WTC11 (cell line): Measurements from ENCODE around the gene ZNF277. TPM values are rescaled to one million over a fixed set of nuclear protein-coding genes. Genes with fewer than 3 reads are reported as not detected.

Experiments used
- ATAC-seq: fragments of 200-7000 bp; cut with Tn5 transposase; 2 replicates; pipeline ENCODE4 v1.10.0; 2021; ENCODE audit warnings: mild to moderate bottlenecking, moderate library complexity
- CTCF ChIA-PET: fragments of 300-600 bp; sonication (Branson Sonifier 250); formaldehyde crosslinking; loops from one replicate; lab custom pipeline; 2021; ENCODE audit warnings: antibody characterized with exemption; lab: Charles Lee
- POLR2A ChIA-PET: fragments of 350-600 bp; sonication (Branson Sonifier 250); formaldehyde crosslinking; loops from one replicate; lab custom pipeline; 2021; ENCODE audit warnings: antibody characterized with exemption; lab: Charles Lee
- DNase-seq: peaks from one replicate; pipeline ENCODE4 v3.0.0; 2021; ENCODE audit warnings: low spot score
- H3K27ac Mint-ChIP-seq: 2 replicates; pipeline ENCODE4 v1.8.0; 2021; ENCODE audit warnings: mixed read lengths
- H3K27me3 Mint-ChIP-seq: 2 replicates; pipeline ENCODE4 v1.8.0; 2021; ENCODE audit warnings: low read depth, mild to moderate bottlenecking, moderate library complexity, mixed read lengths
- H3K36me3 Mint-ChIP-seq: 2 replicates; pipeline ENCODE4 v1.8.0; 2021; ENCODE audit warnings: mixed read lengths
- H3K4me1 Mint-ChIP-seq: 2 replicates; pipeline ENCODE4 v1.8.0; 2022; ENCODE audit warnings: mixed read lengths
- H3K4me3 Mint-ChIP-seq: 2 replicates; pipeline ENCODE4 v1.8.0; 2021; ENCODE audit warnings: mild to moderate bottlenecking, moderate library complexity, mixed read lengths
- H3K9me3 Mint-ChIP-seq: 2 replicates; pipeline ENCODE4 v1.8.0; 2021; ENCODE audit warnings: mixed read lengths
- ATF1 ChIP-seq: sonication (generic); formaldehyde crosslinking; IDR thresholded peaks from 2 replicates; pipeline ENCODE4 v1.8.1; 2023; ENCODE audit warnings: mild to moderate bottlenecking, moderate library complexity, missing genetic modification reagents
- ESRRA ChIP-seq: sonication (generic); formaldehyde crosslinking; IDR thresholded peaks from 2 replicates; pipeline ENCODE4 v1.8.1; 2022; ENCODE audit warnings: mild to moderate bottlenecking, missing genetic modification reagents, borderline replicate concordance
- FOXJ3 ChIP-seq: sonication (generic); formaldehyde crosslinking; IDR thresholded peaks from 2 replicates; pipeline ENCODE4 v1.9.0; 2021; ENCODE audit warnings: missing genetic modification reagents, mild to moderate bottlenecking, borderline replicate concordance
- JUN ChIP-seq: sonication (generic); formaldehyde crosslinking; IDR thresholded peaks from 2 replicates; pipeline ENCODE4 v1.8.0; 2023; ENCODE audit warnings: mild to moderate bottlenecking, missing genetic modification reagents
- KAT7 ChIP-seq: sonication (generic); formaldehyde crosslinking; IDR thresholded peaks from 2 replicates; pipeline ENCODE4 v1.8.1; 2023; ENCODE audit warnings: missing genetic modification reagents, mild to moderate bottlenecking, borderline replicate concordance
- MYBL2 ChIP-seq: sonication (generic); formaldehyde crosslinking; IDR thresholded peaks from 2 replicates; pipeline ENCODE4 v1.8.1; 2023; ENCODE audit warnings: mild to moderate bottlenecking, moderate library complexity, missing genetic modification reagents
- NFE2L1 ChIP-seq: sonication (generic); formaldehyde crosslinking; IDR thresholded peaks from 2 replicates; pipeline ENCODE4 v1.8.1; 2023; ENCODE audit warnings: missing genetic modification reagents
- NR1H2 ChIP-seq: sonication (generic); formaldehyde crosslinking; IDR thresholded peaks from 2 replicates; pipeline ENCODE4 v1.9.0; 2021; ENCODE audit warnings: mild to moderate bottlenecking, moderate library complexity, missing genetic modification reagents
- NR3C1 ChIP-seq: sonication (generic); formaldehyde crosslinking; conservative IDR thresholded peaks from 2 replicates; pipeline ENCODE4 v1.8.1; 2023; ENCODE audit warnings: low read depth, mild to moderate bottlenecking, missing genetic modification reagents
- OVOL2 ChIP-seq: fragments of 250-450 bp; sonication (Bioruptor Pico); IDR thresholded peaks from 2 replicates; pipeline ENCODE4 v1.9.0; 2021; ENCODE audit warnings: mild to moderate bottlenecking, borderline replicate concordance
- RELA ChIP-seq: sonication (generic); formaldehyde crosslinking; IDR thresholded peaks from 2 replicates; pipeline ENCODE4 v1.8.1; 2022; ENCODE audit warnings: missing genetic modification reagents, mild to moderate bottlenecking, borderline replicate concordance
- RORB ChIP-seq: fragments of 250-450 bp; sonication (Bioruptor Pico); IDR thresholded peaks from 2 replicates; pipeline ENCODE4 v1.9.0; 2021; ENCODE audit warnings: mild to moderate bottlenecking
- SMAD4 ChIP-seq: sonication (generic); formaldehyde crosslinking; IDR thresholded peaks from 2 replicates; pipeline ENCODE4 v1.8.0; 2022; ENCODE audit warnings: mild to moderate bottlenecking, missing genetic modification reagents
- SP1 ChIP-seq: sonication (generic); formaldehyde crosslinking; conservative IDR thresholded peaks from 2 replicates; pipeline ENCODE4 v1.8.1; 2022; ENCODE audit warnings: missing genetic modification reagents
- ZBTB21 ChIP-seq: sonication (generic); formaldehyde crosslinking; IDR thresholded peaks from 2 replicates; pipeline ENCODE4 v1.8.1; 2023; ENCODE audit warnings: mild to moderate bottlenecking, missing genetic modification reagents, borderline replicate concordance
- ZNF121 ChIP-seq: sonication (generic); formaldehyde crosslinking; IDR thresholded peaks from 2 replicates; pipeline ENCODE4 v1.8.0; 2023; ENCODE audit warnings: missing genetic modification reagents
- ZNF138 ChIP-seq: sonication (generic); formaldehyde crosslinking; conservative IDR thresholded peaks from 2 replicates; pipeline ENCODE4 v1.8.1; 2022; ENCODE audit warnings: mild to moderate bottlenecking, moderate library complexity, missing genetic modification reagents
- ZNF263 ChIP-seq: sonication (generic); formaldehyde crosslinking; IDR thresholded peaks from 2 replicates; pipeline ENCODE4 v1.8.1; 2022; ENCODE audit warnings: low read depth, mild to moderate bottlenecking, moderate library complexity, missing genetic modification reagents
- total RNA-seq: library from RNA; stranded (reverse); gene quantifications from 3 replicates; pipeline ENCODE4 v1.2.3, GENCODE V29; 2021
- TF ChIP-seq, protein P1 (sequence below): sonication (generic); formaldehyde crosslinking; IDR thresholded peaks from 2 replicates; pipeline ENCODE4 v1.8.1; 2023; ENCODE audit warnings: mild to moderate bottlenecking, missing genetic modification reagents
- TF ChIP-seq, protein P2 (sequence below): fragments of 250-450 bp; sonication (Bioruptor Pico); IDR thresholded peaks from 2 replicates; pipeline ENCODE4 v1.8.0; 2021; ENCODE audit warnings: mild to moderate bottlenecking
- TF ChIP-seq, protein P3 (sequence below): sonication (generic); formaldehyde crosslinking; IDR thresholded peaks from 2 replicates; pipeline ENCODE4 v1.8.1; 2022; ENCODE audit warnings: low read depth, mild to moderate bottlenecking, moderate library complexity, missing genetic modification reagents, borderline replicate concordance
- TF ChIP-seq, protein P4 (sequence below): fragments of 250-450 bp; sonication (Bioruptor Pico); IDR thresholded peaks from 2 replicates; pipeline ENCODE4 v2.1.2; 2022; ENCODE audit warnings: mild to moderate bottlenecking, moderate library complexity
- TF ChIP-seq, protein P5 (sequence below): sonication (generic); formaldehyde crosslinking; IDR thresholded peaks from 2 replicates; pipeline ENCODE4 v1.8.0; 2022; ENCODE audit warnings: mild to moderate bottlenecking, missing genetic modification reagents

The ZNF277 gene
- total RNA-seq, 1 experiment from 2014 or later = 22.5 TPM

DNA sequence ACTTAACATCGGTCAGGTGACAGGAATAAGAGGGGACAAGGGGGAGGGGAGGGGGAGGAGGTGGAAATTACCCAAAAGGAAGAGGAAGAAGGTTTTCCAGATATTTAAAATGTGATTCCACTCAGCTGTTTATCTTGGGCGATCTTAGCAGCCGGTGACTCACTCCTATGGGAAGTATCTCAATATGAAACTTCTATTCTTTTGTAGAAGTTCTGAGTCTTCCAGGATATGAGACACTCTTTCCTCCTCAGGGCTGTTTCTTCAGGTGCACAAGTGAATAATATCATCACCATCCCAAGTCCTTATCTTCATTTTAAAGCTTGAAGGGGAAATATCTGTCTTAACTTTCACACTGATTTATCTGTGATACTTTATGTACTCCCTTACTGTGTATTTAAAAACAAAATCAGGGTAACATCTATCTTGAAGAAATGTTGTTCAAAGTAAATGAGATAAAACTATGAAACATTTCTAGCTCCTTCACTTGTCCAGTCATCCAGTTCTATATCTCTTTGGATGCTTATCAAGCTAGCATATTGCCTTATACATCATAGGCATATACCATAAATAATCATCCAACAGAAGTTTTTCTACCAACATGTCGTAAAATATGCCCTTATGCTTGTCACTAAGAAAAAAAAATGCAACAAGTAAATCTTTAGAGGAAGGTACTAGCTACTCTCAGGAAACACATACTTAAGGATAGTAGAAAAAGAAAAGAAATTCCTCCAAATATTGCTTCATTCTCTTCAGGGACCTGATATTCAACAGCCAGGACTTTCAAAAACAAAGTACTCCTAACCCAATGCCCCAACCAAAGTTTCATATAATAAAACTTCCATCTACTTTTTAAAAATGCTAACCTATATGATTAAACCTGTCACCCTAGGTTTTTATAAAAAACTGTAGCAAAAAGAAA is 14.0 kb upstream of the ZNF277 start:
- POLR2A ChIA-PET = no interaction called here
- no peaks in the 10 kb centered on the region for H3K36me3 Mint-ChIP-seq
- no peak for TF ChIP-seq NR1H2 (CRISPR knock-in tag)
- ATAC-seq (no peak), DNase-seq (no peak)
- no peak overlapping the region for H3K27ac Mint-ChIP-seq
- no peaks in the 10 kb centered on the region for H3K27me3 Mint-ChIP-seq
- CTCF ChIA-PET = no interaction called here
- H3K9me3 Mint-ChIP-seq = no peaks in the 10 kb centered on the region
- H3K4me1 Mint-ChIP-seq = peaks cover 22% of the 10 kb centered on the region
- no peak overlapping the region for H3K4me3 Mint-ChIP-seq

DNA sequence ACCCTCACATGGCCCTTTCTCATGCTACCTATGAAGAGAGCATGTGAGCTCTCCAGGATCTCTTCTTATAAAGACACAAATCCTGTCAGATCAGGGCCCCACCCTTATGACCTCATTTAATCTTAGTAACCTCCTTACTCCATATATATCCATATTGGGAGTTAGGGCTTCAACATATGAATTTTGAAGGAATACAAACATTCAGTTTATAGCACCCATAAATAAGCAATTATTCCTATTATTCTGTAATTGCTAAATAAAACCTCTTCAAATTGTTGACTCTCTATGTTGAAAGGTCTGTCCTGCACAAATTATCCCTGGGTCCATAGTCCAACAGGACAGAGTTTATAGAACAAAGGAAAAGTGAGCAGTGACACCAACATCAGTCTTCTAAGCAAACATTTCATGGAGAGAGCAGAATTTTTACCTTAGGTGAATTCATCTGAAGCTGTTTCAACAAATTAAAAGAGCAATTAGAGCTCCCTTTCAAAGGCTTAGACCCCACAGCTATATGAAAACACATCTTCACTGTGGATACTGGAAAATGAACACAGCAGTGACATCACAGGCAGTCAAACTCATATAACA is 12.5 kb upstream of the ZNF277 start:
- no peak for ATAC-seq
- POLR2A ChIA-PET = no interaction called here

DNA sequence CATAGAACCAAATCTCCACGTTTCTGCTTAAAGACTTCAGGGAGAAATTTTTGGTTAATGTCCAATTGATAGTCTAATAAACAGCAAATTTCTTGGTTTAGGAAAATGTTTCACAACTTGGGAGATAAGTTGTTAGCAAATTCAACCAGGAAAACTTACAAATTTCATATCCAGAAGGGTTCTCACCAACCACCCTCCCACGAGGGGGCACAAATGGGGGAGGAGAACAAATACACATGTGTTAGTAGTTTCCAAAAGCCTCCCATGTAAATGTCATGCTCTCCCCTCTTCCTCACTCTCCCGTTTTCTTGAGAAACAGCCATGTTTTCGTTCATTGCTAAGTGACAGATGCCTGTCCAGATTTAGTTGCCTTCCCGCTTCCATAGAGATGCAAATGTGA is 10.8 kb upstream of the ZNF277 start:
- no peak for TF ChIP-seq RELA (CRISPR knock-in tag)
- TF ChIP-seq NR3C1 (CRISPR knock-in tag) = no peak
- TF ChIP-seq OVOL2 = no peak
- TF ChIP-seq MYBL2 (CRISPR knock-in tag) = no peak
- no peak for TF ChIP-seq KAT7 (CRISPR knock-in tag)
- no peak for TF ChIP-seq ESRRA (CRISPR knock-in tag)
- TF ChIP-seq, protein P1, sequence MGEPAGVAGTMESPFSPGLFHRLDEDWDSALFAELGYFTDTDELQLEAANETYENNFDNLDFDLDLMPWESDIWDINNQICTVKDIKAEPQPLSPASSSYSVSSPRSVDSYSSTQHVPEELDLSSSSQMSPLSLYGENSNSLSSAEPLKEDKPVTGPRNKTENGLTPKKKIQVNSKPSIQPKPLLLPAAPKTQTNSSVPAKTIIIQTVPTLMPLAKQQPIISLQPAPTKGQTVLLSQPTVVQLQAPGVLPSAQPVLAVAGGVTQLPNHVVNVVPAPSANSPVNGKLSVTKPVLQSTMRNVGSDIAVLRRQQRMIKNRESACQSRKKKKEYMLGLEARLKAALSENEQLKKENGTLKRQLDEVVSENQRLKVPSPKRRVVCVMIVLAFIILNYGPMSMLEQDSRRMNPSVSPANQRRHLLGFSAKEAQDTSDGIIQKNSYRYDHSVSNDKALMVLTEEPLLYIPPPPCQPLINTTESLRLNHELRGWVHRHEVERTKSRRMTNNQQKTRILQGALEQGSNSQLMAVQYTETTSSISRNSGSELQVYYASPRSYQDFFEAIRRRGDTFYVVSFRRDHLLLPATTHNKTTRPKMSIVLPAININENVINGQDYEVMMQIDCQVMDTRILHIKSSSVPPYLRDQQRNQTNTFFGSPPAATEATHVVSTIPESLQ (CRISPR knock-in tag) = no peak
- TF ChIP-seq, protein P2, sequence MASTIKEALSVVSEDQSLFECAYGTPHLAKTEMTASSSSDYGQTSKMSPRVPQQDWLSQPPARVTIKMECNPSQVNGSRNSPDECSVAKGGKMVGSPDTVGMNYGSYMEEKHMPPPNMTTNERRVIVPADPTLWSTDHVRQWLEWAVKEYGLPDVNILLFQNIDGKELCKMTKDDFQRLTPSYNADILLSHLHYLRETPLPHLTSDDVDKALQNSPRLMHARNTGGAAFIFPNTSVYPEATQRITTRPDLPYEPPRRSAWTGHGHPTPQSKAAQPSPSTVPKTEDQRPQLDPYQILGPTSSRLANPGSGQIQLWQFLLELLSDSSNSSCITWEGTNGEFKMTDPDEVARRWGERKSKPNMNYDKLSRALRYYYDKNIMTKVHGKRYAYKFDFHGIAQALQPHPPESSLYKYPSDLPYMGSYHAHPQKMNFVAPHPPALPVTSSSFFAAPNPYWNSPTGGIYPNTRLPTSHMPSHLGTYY (CRISPR knock-in tag) = no peak
- TF ChIP-seq SMAD4 = no peak
- TF ChIP-seq ZNF263 (CRISPR knock-in tag) = no peak
- TF ChIP-seq RORB (CRISPR knock-in tag) = no peak
- Mint-ChIP-seq H3K27ac (no peak overlapping the region), H3K36me3 (no peaks in the 10 kb centered on the region), H3K4me1 (peaks cover 29% of the 10 kb centered on the region), H3K4me3 (no peak overlapping the region), H3K9me3 (no peaks in the 10 kb centered on the region), H3K27me3 (no peaks in the 10 kb centered on the region)
- DNase-seq (no peak), ATAC-seq (no peak)
- ChIA-PET POLR2A (interaction anchor here (0.9 kb wide), 1 partner anchor 9 kb away, joined by 3 read pairs; no protein-coding TSS in a partner anchor), CTCF (no interaction called here)

More for the DNA sequence above, 12.5 kb upstream of the ZNF277 start:
- no peak for DNase-seq
- Mint-ChIP-seq H3K4me3 (no peak overlapping the region), H3K27ac (no peak overlapping the region), H3K27me3 (no peaks in the 10 kb centered on the region)
- CTCF ChIA-PET = no interaction called here
- TF ChIP-seq FOXJ3 (no peak), NFE2L1 (no peak), ZNF138 (CRISPR knock-in tag) (no peak), SP1 (CRISPR knock-in tag) (no peak), JUN (CRISPR knock-in tag) (no peak), ZNF121 (CRISPR knock-in tag) (no peak), KAT7 (CRISPR knock-in tag) (no peak), ATF1 (CRISPR knock-in tag) (no peak), ZBTB21 (CRISPR knock-in tag) (no peak)
- TF ChIP-seq, protein P3, sequence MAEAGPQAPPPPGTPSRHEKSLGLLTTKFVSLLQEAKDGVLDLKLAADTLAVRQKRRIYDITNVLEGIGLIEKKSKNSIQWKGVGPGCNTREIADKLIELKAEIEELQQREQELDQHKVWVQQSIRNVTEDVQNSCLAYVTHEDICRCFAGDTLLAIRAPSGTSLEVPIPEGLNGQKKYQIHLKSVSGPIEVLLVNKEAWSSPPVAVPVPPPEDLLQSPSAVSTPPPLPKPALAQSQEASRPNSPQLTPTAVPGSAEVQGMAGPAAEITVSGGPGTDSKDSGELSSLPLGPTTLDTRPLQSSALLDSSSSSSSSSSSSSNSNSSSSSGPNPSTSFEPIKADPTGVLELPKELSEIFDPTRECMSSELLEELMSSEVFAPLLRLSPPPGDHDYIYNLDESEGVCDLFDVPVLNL (CRISPR knock-in tag) = no peak
- TF ChIP-seq, protein P4, sequence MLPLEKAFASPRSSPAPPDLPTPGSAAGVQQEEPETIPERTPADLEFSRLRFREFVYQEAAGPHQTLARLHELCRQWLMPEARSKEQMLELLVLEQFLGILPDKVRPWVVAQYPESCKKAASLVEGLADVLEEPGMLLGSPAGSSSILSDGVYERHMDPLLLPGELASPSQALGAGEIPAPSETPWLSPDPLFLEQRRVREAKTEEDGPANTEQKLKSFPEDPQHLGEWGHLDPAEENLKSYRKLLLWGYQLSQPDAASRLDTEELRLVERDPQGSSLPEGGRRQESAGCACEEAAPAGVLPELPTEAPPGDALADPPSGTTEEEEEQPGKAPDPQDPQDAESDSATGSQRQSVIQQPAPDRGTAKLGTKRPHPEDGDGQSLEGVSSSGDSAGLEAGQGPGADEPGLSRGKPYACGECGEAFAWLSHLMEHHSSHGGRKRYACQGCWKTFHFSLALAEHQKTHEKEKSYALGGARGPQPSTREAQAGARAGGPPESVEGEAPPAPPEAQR (CRISPR knock-in tag) = no peak
- TF ChIP-seq, protein P5, sequence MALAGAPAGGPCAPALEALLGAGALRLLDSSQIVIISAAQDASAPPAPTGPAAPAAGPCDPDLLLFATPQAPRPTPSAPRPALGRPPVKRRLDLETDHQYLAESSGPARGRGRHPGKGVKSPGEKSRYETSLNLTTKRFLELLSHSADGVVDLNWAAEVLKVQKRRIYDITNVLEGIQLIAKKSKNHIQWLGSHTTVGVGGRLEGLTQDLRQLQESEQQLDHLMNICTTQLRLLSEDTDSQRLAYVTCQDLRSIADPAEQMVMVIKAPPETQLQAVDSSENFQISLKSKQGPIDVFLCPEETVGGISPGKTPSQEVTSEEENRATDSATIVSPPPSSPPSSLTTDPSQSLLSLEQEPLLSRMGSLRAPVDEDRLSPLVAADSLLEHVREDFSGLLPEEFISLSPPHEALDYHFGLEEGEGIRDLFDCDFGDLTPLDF (CRISPR knock-in tag) = no peak
- TF ChIP-seq, all 79 proteins: peak for 0
- peaks cover 31% of the 10 kb centered on the region for H3K4me1 Mint-ChIP-seq
- H3K36me3 Mint-ChIP-seq = no peaks in the 10 kb centered on the region
- H3K9me3 Mint-ChIP-seq = no peaks in the 10 kb centered on the region
